Loucy (cell line): ENCODE results near the gene TMEM131.

Experiments
- H2AFZ ChIP-seq: fragments of 200-600 bp; sonication (generic); 2 replicates; pipeline ENCODE4 v1.6.0; 2016; ENCODE audit warnings: antibody characterized with exemption, mild to moderate bottlenecking, low read length, moderate library complexity
- H3F3A ChIP-seq: fragments of 200-600 bp; 2 replicates; pipeline ENCODE4 v1.6.0; 2016; ENCODE audit warnings: antibody characterized with exemption, low read depth, mild to moderate bottlenecking
- H3K27me3 ChIP-seq: fragments of 200-600 bp; sonication (generic); 2 replicates; pipeline ENCODE4 v1.6.1; 2014; ENCODE audit warnings: low read length, mild to moderate bottlenecking; ENCODE audit not compliant: insufficient read depth, poor library complexity, severe bottlenecking
- H3K36me3 ChIP-seq: fragments of 200-600 bp; sonication (generic); 2 replicates; pipeline ENCODE4 v1.6.1; 2016; ENCODE audit warnings: low read length; ENCODE audit not compliant: insufficient read depth
- H3K4me1 ChIP-seq: fragments of 200-600 bp; sonication (generic); 2 replicates; pipeline ENCODE4 v1.5.1; 2014; ENCODE audit warnings: low read length, mild to moderate bottlenecking; ENCODE audit not compliant: insufficient read depth, poor library complexity, severe bottlenecking
- H3K4me2 ChIP-seq: fragments of 200-600 bp; sonication (generic); 2 replicates; pipeline ENCODE4 v1.6.0; 2014; ENCODE audit warnings: antibody characterized with exemption, low read length, low read depth, mild to moderate bottlenecking; ENCODE audit not compliant: poor library complexity, severe bottlenecking
- H3K4me3 ChIP-seq: fragments of 200-600 bp; sonication (generic); 2 replicates; pipeline ENCODE4 v1.5.1; 2014; ENCODE audit warnings: low read length, mild to moderate bottlenecking, mixed read lengths; ENCODE audit not compliant: poor library complexity, severe bottlenecking
- H3K79me2 ChIP-seq: fragments of 200-600 bp; sonication (generic); 2 replicates; pipeline ENCODE4 v1.6.1; 2014; ENCODE audit warnings: low read length; ENCODE audit not compliant: insufficient read depth
- H3K9ac ChIP-seq: fragments of 200-600 bp; sonication (generic); 2 replicates; pipeline ENCODE4 v1.6.0; 2014; ENCODE audit warnings: mild to moderate bottlenecking, low read depth, low read length, moderate library complexity; ENCODE audit not compliant: poor library complexity, severe bottlenecking
- H3K9me2 ChIP-seq: fragments of 200-600 bp; sonication (generic); replicated peaks from 2 replicates; pipeline ENCODE4 v1.6.1; 2016; ENCODE audit warnings: low read depth, low read length, mixed read lengths
- H3K9me3 ChIP-seq: fragments of 200-600 bp; sonication (generic); 2 replicates; pipeline ENCODE4 v1.6.1; 2014; ENCODE audit warnings: mild to moderate bottlenecking, antibody characterized with exemption, low read length, low read depth; ENCODE audit not compliant: insufficient read depth
- H4K20me1 ChIP-seq: fragments of 200-600 bp; sonication (generic); 2 replicates; pipeline ENCODE4 v1.6.0; 2014; ENCODE audit warnings: antibody characterized with exemption, low read length, mild to moderate bottlenecking; ENCODE audit not compliant: insufficient read depth, poor library complexity, severe bottlenecking
- EZH2phosphoT487 ChIP-seq: fragments of 200-600 bp; IDR thresholded peaks from 2 replicates; pipeline ENCODE4 v1.6.1; 2018; ENCODE audit warnings: antibody characterized with exemption, mild to moderate bottlenecking, moderate library complexity, borderline replicate concordance
- TF ChIP-seq, protein P1 (sequence below): fragments of 200-600 bp; sonication (generic); conservative IDR thresholded peaks from 2 replicates; pipeline ENCODE4 v1.5.1; 2014; ENCODE audit warnings: mild to moderate bottlenecking, antibody characterized with exemption, low read length

TMEM131 gene

DNA sequence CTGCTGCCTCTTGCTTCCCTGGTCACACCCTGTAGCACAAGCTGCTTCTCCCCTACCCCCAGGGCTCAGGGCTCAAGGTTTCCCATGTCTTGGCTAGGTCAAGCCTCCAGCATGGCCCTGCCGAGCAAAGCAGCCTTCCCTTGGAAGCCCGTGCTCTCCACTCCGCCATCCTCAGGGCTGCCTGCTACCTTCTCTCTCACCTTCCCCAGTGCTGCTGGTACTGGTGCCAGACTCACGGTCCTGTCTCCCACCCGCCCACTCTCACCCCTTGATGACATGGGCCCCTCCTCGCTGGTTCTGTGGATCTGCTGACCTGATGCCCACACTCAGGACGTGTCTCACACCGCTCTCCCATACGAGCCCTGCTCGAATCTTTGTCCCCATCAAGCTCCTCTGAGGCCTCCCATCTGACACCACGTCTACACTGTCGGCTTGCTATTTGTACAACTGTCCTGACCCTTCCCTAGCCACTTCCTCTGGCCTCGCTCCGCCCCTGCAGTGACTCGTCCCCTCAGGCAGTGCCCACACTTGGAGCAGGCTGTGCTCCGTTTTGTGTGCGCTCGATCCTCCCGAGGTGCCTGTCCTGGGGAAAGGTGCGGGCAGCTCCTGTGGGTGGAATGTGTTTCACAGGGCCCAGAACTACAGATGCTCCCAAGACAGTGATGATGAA, 232.4 kb downstream of the TMEM131 start:
- TF ChIP-seq, protein P1, sequence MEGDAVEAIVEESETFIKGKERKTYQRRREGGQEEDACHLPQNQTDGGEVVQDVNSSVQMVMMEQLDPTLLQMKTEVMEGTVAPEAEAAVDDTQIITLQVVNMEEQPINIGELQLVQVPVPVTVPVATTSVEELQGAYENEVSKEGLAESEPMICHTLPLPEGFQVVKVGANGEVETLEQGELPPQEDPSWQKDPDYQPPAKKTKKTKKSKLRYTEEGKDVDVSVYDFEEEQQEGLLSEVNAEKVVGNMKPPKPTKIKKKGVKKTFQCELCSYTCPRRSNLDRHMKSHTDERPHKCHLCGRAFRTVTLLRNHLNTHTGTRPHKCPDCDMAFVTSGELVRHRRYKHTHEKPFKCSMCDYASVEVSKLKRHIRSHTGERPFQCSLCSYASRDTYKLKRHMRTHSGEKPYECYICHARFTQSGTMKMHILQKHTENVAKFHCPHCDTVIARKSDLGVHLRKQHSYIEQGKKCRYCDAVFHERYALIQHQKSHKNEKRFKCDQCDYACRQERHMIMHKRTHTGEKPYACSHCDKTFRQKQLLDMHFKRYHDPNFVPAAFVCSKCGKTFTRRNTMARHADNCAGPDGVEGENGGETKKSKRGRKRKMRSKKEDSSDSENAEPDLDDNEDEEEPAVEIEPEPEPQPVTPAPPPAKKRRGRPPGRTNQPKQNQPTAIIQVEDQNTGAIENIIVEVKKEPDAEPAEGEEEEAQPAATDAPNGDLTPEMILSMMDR, result no peak
- no peak for TF ChIP-seq EZH2phosphoT487
- Histone ChIP-seq H3K4me3 (no peak overlapping the region), H3K36me3 (peaks cover 27% of the 10 kb centered on the region; the same call in 1 of the 2 replicates), H3K79me2 (no peaks in the 10 kb centered on the region), H3K27me3 (no peaks in the 10 kb centered on the region), H3K9me3 (no peaks in the 10 kb centered on the region), H3K9me2 (no peaks in the 10 kb centered on the region), H4K20me1 (no peaks in the 10 kb centered on the region), H3F3A (no peaks in the 10 kb centered on the region), H2AFZ (no peak overlapping the region), H3K4me2 (no peak overlapping the region), H3K4me1 (peaks cover 25% of the 10 kb centered on the region), H3K9ac (no peak overlapping the region)

DNA sequence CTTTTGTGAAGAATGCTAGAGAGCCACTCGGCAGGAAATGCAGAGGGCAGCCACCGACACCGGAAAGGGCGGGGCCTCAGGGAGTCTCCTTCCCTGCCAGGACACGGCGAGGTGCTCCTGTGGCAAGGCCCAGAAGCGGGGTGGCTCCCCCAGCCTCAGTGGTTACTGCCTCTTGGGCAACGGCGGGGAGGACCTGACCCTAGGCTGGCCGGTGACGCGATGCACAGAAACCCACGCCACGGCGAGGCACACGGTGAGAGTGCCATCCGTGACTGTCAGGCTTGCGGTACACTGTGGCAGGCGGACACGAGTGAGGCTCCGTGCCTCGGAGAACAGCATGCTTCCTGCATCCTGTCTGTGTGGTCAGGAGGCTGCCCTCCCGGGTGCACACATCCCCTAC, 234.6 kb downstream of the TMEM131 start:
- Histone ChIP-seq H3K4me1 (peaks cover 19% of the 10 kb centered on the region), H3K36me3 (peaks cover 34% of the 10 kb centered on the region; the same call in 1 of the 2 replicates), H3K79me2 (no peaks in the 10 kb centered on the region), H3K9ac (no peak overlapping the region), H3K9me3 (no peaks in the 10 kb centered on the region), H2AFZ (no peak overlapping the region), H3K9me2 (no peaks in the 10 kb centered on the region), H3K4me3 (no peak overlapping the region), H3F3A (no peaks in the 10 kb centered on the region), H3K4me2 (no peak overlapping the region), H4K20me1 (no peaks in the 10 kb centered on the region), H3K27me3 (no peaks in the 10 kb centered on the region)
- TF ChIP-seq EZH2phosphoT487, result no peak
- TF ChIP-seq, protein P1, result no peak

DNA sequence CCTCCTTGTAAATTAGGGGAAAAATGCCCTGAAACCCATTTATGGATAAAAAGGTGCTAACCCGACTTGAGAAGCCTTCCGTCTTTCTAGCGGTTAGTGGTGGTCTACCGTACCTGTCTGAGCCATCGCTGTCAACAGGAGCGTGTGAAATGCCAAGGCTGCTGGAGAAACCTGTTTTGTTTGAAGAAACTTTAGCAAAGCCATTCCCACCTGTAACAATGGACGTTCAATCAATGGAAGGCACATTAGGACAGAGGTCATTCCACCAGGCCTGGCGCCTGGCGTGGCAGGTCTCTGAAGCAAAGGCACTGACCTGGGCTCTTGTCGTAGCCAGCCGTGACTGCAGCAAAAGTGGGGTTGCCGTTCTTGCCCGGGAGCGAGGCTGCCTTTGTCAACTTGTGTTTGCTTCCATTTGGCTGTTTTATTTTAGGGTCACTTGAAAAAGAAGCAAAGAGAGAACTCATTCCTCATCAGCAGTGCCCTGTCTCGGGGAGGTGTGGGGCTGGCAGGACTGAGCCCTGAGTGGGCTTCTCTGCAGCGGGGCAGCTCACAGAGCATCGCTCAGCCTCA, 235.2 kb downstream of the TMEM131 start:
- Histone ChIP-seq H3K4me2 (no peak overlapping the region), H3K79me2 (no peaks in the 10 kb centered on the region), H3F3A (no peaks in the 10 kb centered on the region), H3K36me3 (peaks cover 29% of the 10 kb centered on the region; the same call in 1 of the 2 replicates), H3K4me3 (no peak overlapping the region), H3K9ac (no peak overlapping the region), H3K9me2 (no peaks in the 10 kb centered on the region), H3K4me1 (peaks cover 14% of the 10 kb centered on the region), H3K27me3 (no peaks in the 10 kb centered on the region), H4K20me1 (no peaks in the 10 kb centered on the region), H2AFZ (no peak overlapping the region), H3K9me3 (no peaks in the 10 kb centered on the region)
- TF ChIP-seq EZH2phosphoT487, result no peak
- TF ChIP-seq, protein P1, result no peak
